ENCODE data around the gene MINDY4. TPM values are rescaled to one million over a fixed set of nuclear protein-coding genes. Genes with fewer than 3 reads are reported as not detected.
A peak's percentile ranks its signal among the peaks of the same experiment; 100 is the strongest.

The MINDY4 gene
- total and polyA plus RNA-seq, 9 donors, result 6.9 to 30.3 (median 18.2) TPM

- no peak for DNase-seq
- 97 to 98% (median 97%) methylated on average over 7 of the region's 7 CpGs for WGBS, 3 donors
- Histone ChIP-seq H3K4me3 (no peak overlapping the region), H3K36me3 (no peaks in the 10 kb centered on the region), H3K27ac (no peak overlapping the region), H3K27me3 (no peaks in the 10 kb centered on the region), H3K4me1 (ENCODE audit: insufficient read depth) (no peaks in the 10 kb centered on the region), H3K9me3 (no peaks in the 10 kb centered on the region)
- TF ChIP-seq POLR2A (IDR thresholded peaks at IDR 0.05) (no peak), EP300 (IDR thresholded peaks at IDR 0.05) (no peak), CTCF (IDR thresholded peaks at IDR 0.05) (no peak)
- intact Hi-C loops (cut with DNase I), result no loop called here
Observed at GRCh38 chr7:30841801-30842541, 70.8 kb downstream of the MINDY4 start.

- 80 to 87% (median 81%) methylated on average over 8 of the region's 8 CpGs for WGBS, 3 donors
- Histone ChIP-seq H3K36me3 (no peaks in the 10 kb centered on the region), H3K4me1 (ENCODE audit: insufficient read depth) (no peaks in the 10 kb centered on the region), H3K27ac (no peak overlapping the region), H3K27me3 (no peaks in the 10 kb centered on the region), H3K9me3 (no peaks in the 10 kb centered on the region), H3K4me3 (no peak overlapping the region)
- DNase-seq, result peak in 1 of 5 donors; percentile 49
- TF ChIP-seq EP300 (IDR thresholded peaks at IDR 0.05) (no peak), CTCF (IDR thresholded peaks at IDR 0.05) (no peak), POLR2A (IDR thresholded peaks at IDR 0.05) (no peak)
- intact Hi-C loops (cut with DNase I), result no loop called here
Observed at GRCh38 chr7:30842542-30843451, 71.6 kb downstream of the MINDY4 start.

- WGBS, 3 donors, result 91 to 94% (median 94%) methylated on average over 11 of the region's 11 CpGs
- no peak for DNase-seq
- H3K36me3 ChIP-seq, result no peaks in the 10 kb centered on the region
- no peak overlapping the region for H3K4me3 ChIP-seq
- intact Hi-C loops (cut with DNase I), result no loop called here
- H3K9me3 ChIP-seq, result no peaks in the 10 kb centered on the region
- no peaks in the 10 kb centered on the region for H3K4me1 ChIP-seq (ENCODE audit: insufficient read depth)
- H3K27ac ChIP-seq, result no peak overlapping the region
- H3K27me3 ChIP-seq, result no peaks in the 10 kb centered on the region
- TF ChIP-seq EP300 (IDR thresholded peaks at IDR 0.05), result no peak
Observed at GRCh38 chr7:30843741-30844482, 72.7 kb downstream of the MINDY4 start.

DNA sequence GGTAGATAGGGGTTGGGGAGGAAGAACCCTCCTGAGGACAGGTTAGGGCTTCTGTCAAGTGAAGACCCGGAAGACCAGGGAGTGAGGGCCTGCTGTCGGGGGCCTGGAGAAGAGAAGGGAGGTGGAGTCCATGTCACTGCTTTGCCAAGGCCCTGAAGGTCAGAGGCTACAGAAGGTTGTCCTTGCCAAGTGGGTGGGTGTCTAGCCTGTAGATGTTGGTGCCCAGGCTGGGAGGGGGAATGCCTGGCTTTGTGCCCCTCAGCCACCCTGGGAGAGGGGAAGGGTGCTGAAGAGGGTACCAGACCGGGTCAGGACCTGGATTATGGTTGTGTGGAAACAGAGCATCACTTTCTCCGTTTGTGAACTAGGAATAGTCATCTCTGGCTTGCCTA is 73.3 kb downstream of the MINDY4 start:
- Histone ChIP-seq H3K27me3 (no peaks in the 10 kb centered on the region), H3K27ac (no peak overlapping the region), H3K4me3 (no peak overlapping the region), H3K9me3 (no peaks in the 10 kb centered on the region), H3K36me3 (no peaks in the 10 kb centered on the region), H3K4me1 (ENCODE audit: insufficient read depth) (no peaks in the 10 kb centered on the region)
- DNase-seq, result no peak
- intact Hi-C loops (cut with DNase I), result no loop called here
- 93 to 96% (median 94%) methylated on average over 4 of the region's 4 CpGs for whole genome bisulfite sequencing, 3 donors
- TF ChIP-seq EP300 (IDR thresholded peaks at IDR 0.05) (no peak), POLR2A (IDR thresholded peaks at IDR 0.05) (no peak), CTCF (IDR thresholded peaks at IDR 0.05) (no peak)
